SK-N-SH treated with all-trans-retinoic acid at 6 μM for 48 hours (cell line): Measurements from ENCODE around the gene AKT1S1.

Experiments
- ATAC-seq: fragments of 200-7000 bp; cut with Tn5 transposase; 3 replicates; pipeline ENCODE4 v1.9.1; 2020; ENCODE audit warnings: mild to moderate bottlenecking, moderate library complexity
- ARNTL ChIP-seq: fragments of 450-650 bp; formaldehyde crosslinking; IDR thresholded peaks from 2 replicates; pipeline ENCODE4 v1.5.0; 2020; ENCODE audit warnings: low read depth, mild to moderate bottlenecking, moderate library complexity, borderline replicate concordance
- BACH2 ChIP-seq: fragments of 250-450 bp; sonication (Bioruptor Pico); IDR thresholded peaks from 2 replicates; pipeline ENCODE4 v1.9.0; 2021; ENCODE audit warnings: mild to moderate bottlenecking, borderline replicate concordance
- CSDC2 ChIP-seq: fragments of 250-450 bp; sonication (Bioruptor Pico); IDR thresholded peaks from 2 replicates; pipeline ENCODE4 v1.5.0; 2020; ENCODE audit warnings: mild to moderate bottlenecking, moderate library complexity
- ESRRG ChIP-seq: fragments of 250-450 bp; sonication (Bioruptor Pico); IDR thresholded peaks from 2 replicates; pipeline ENCODE4 v1.6.1; 2021; ENCODE audit warnings: mild to moderate bottlenecking
- GLIS3 ChIP-seq: fragments of 250-450 bp; sonication (Bioruptor Pico); IDR thresholded peaks from 2 replicates; pipeline ENCODE4 v1.5.0; 2020; ENCODE audit warnings: mild to moderate bottlenecking, moderate library complexity
- ISL1 ChIP-seq: fragments of 250-450 bp; sonication (Bioruptor Pico); IDR thresholded peaks from 2 replicates; pipeline ENCODE4 v2.1.2; 2022; ENCODE audit warnings: mild to moderate bottlenecking, moderate library complexity
- OSR1 ChIP-seq: fragments of 250-450 bp; sonication (Bioruptor Pico); IDR thresholded peaks from 2 replicates; pipeline ENCODE4 v1.8.0; 2022; ENCODE audit warnings: moderate library complexity, mild to moderate bottlenecking, inconsistent platforms
- PPARA ChIP-seq: fragments of 250-450 bp; sonication (Bioruptor Pico); IDR thresholded peaks from 2 replicates; pipeline ENCODE4 v1.5.0; 2020; ENCODE audit warnings: mild to moderate bottlenecking, borderline replicate concordance
- RARB ChIP-seq: fragments of 250-450 bp; sonication (Bioruptor Pico); IDR thresholded peaks from 2 replicates; pipeline ENCODE4 v1.8.0; 2021; ENCODE audit warnings: mild to moderate bottlenecking, moderate library complexity
- SNAI2 ChIP-seq: fragments of 250-450 bp; sonication (Bioruptor Pico); IDR thresholded peaks from 2 replicates; pipeline ENCODE4 v1.5.0; 2020; ENCODE audit warnings: mild to moderate bottlenecking, moderate library complexity
- TCF4 ChIP-seq: fragments of 250-450 bp; sonication (Bioruptor Pico); IDR thresholded peaks from 2 replicates; pipeline ENCODE4 v1.8.0; 2021; ENCODE audit warnings: mild to moderate bottlenecking, moderate library complexity, borderline replicate concordance
- TOX ChIP-seq: fragments of 250-450 bp; sonication (Bioruptor Pico); IDR thresholded peaks from 2 replicates; pipeline ENCODE4 v1.8.0; 2021; ENCODE audit warnings: mild to moderate bottlenecking, moderate library complexity, borderline replicate concordance
- ZC3H10 ChIP-seq: fragments of 250-450 bp; sonication (Bioruptor Pico); IDR thresholded peaks from 2 replicates; pipeline ENCODE4 v1.5.1; 2021; ENCODE audit warnings: mild to moderate bottlenecking, moderate library complexity
- ZFP3 ChIP-seq: fragments of 250-450 bp; sonication (Bioruptor Pico); IDR thresholded peaks from 2 replicates; pipeline ENCODE4 v1.5.0; 2020; ENCODE audit warnings: mild to moderate bottlenecking, moderate library complexity
- ZFP30 ChIP-seq: fragments of 450-650 bp; formaldehyde crosslinking; IDR thresholded peaks from 2 replicates; pipeline ENCODE4 v1.5.0; 2022; ENCODE audit warnings: mild to moderate bottlenecking, moderate library complexity
- ZNF565 ChIP-seq: fragments of 450-650 bp; formaldehyde crosslinking; conservative IDR thresholded peaks from 2 replicates; pipeline ENCODE4 v1.5.0; 2020; ENCODE audit warnings: low read depth, mild to moderate bottlenecking, moderate library complexity
- ZNF70 ChIP-seq: fragments of 450-650 bp; formaldehyde crosslinking; IDR thresholded peaks from 2 replicates; pipeline ENCODE4 v1.5.0; 2020; ENCODE audit warnings: mild to moderate bottlenecking, moderate library complexity
- ZNF8 ChIP-seq: fragments of 450-650 bp; formaldehyde crosslinking; IDR thresholded peaks from 2 replicates; pipeline ENCODE4 v1.5.0; 2020; ENCODE audit warnings: mild to moderate bottlenecking, moderate library complexity
- TF ChIP-seq, protein P1 (sequence below): fragments of 250-450 bp; sonication (Bioruptor Pico); IDR thresholded peaks from 2 replicates; pipeline ENCODE4 v1.5.1; 2021; ENCODE audit warnings: mild to moderate bottlenecking, moderate library complexity
- TF ChIP-seq, protein P2 (sequence below): fragments of 250-450 bp; sonication (Bioruptor Pico); IDR thresholded peaks from 2 replicates; pipeline ENCODE4 v1.8.0; 2021; ENCODE audit warnings: low read depth, mild to moderate bottlenecking, moderate library complexity, borderline replicate concordance
- TF ChIP-seq, protein P3 (sequence below): fragments of 250-450 bp; sonication (Bioruptor Pico); IDR thresholded peaks from 2 replicates; pipeline ENCODE4 v1.8.0; 2020; ENCODE audit warnings: mild to moderate bottlenecking, moderate library complexity, borderline replicate concordance
- TF ChIP-seq, protein P4 (sequence below): fragments of 250-450 bp; sonication (Bioruptor Pico); IDR thresholded peaks from 2 replicates; pipeline ENCODE4 v1.5.1; 2020; ENCODE audit warnings: low read depth, mild to moderate bottlenecking, moderate library complexity
- TF ChIP-seq, protein P5 (sequence below): fragments of 250-450 bp; sonication (Bioruptor Pico); IDR thresholded peaks from 2 replicates; pipeline ENCODE4 v1.5.0; 2020; ENCODE audit warnings: mild to moderate bottlenecking, moderate library complexity

Gene AKT1S1

DNA sequence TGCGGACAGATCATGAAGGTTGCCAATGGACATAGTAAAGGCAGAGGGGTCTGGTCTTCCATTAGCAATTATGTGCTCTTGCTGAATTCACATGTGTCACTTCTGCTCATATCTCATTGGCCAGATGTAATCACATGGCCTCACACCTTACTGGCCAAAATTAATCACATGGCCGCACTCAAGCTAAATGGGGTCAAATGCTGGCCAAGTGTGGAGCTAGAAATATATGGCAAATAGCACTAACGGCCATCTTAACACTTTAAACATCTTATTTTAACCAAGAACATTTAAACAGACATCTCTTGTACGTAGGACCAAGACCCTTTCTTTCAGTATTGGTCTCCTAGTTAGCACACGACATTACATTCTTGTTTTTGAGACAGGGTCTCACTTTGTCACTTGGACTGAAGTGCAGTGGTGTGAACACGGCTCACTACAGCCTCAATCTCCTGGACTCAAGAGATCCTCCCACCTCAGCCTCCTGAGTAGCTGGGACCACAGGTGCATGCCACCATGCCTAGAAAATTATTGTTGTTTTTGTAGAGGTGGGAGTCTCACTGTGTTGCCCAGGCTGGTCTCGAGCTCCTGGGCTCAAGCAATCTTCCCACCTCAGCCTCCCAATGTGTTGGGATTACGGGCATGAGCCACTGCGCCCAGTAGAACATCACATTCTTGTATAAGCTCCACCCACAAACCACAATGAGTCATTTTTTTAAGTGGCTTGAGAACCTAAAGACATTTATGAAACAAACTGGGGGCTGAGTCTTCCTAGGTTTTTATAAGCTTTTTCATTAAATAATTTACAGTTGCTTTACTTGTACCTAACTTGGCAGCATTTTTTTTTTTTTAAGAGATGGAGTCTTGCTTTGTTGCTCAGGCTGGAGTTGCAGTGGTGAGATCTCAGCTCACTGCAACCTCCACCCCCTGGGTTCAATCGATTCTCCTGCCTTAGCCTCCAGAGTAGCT is 29.1 kb downstream of the AKT1S1 start:
- TF ChIP-seq ZNF70 (CRISPR knock-in tag) = no peak
- TF ChIP-seq PPARA (CRISPR knock-in tag) = no peak
- TF ChIP-seq ZFP3 (CRISPR knock-in tag) = no peak
- TF ChIP-seq BACH2 (CRISPR knock-in tag) = no peak
- TF ChIP-seq RARB (CRISPR knock-in tag) = no peak
- TF ChIP-seq ISL1 (CRISPR knock-in tag) = no peak
- TF ChIP-seq, protein P1, sequence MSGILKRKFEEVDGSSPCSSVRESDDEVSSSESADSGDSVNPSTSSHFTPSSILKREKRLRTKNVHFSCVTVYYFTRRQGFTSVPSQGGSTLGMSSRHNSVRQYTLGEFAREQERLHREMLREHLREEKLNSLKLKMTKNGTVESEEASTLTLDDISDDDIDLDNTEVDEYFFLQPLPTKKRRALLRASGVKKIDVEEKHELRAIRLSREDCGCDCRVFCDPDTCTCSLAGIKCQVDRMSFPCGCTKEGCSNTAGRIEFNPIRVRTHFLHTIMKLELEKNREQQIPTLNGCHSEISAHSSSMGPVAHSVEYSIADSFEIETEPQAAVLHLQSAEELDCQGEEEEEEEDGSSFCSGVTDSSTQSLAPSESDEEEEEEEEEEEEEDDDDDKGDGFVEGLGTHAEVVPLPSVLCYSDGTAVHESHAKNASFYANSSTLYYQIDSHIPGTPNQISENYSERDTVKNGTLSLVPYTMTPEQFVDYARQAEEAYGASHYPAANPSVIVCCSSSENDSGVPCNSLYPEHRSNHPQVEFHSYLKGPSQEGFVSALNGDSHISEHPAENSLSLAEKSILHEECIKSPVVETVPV (CRISPR knock-in tag) = no peak
- TF ChIP-seq ZC3H10 (CRISPR knock-in tag) = no peak
- no peak for TF ChIP-seq ESRRG (CRISPR knock-in tag)
- TF ChIP-seq SNAI2 (CRISPR knock-in tag) = no peak
- TF ChIP-seq, protein P2, sequence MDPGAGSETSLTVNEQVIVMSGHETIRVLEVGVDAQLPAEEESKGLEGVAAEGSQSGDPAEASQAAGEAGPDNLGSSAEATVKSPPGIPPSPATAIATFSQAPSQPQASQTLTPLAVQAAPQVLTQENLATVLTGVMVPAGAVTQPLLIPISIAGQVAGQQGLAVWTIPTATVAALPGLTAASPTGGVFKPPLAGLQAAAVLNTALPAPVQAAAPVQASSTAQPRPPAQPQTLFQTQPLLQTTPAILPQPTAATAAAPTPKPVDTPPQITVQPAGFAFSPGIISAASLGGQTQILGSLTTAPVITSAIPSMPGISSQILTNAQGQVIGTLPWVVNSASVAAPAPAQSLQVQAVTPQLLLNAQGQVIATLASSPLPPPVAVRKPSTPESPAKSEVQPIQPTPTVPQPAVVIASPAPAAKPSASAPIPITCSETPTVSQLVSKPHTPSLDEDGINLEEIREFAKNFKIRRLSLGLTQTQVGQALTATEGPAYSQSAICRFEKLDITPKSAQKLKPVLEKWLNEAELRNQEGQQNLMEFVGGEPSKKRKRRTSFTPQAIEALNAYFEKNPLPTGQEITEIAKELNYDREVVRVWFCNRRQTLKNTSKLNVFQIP = no peak
- no peak for TF ChIP-seq CSDC2
- no peak for TF ChIP-seq TCF4
- TF ChIP-seq, protein P3, sequence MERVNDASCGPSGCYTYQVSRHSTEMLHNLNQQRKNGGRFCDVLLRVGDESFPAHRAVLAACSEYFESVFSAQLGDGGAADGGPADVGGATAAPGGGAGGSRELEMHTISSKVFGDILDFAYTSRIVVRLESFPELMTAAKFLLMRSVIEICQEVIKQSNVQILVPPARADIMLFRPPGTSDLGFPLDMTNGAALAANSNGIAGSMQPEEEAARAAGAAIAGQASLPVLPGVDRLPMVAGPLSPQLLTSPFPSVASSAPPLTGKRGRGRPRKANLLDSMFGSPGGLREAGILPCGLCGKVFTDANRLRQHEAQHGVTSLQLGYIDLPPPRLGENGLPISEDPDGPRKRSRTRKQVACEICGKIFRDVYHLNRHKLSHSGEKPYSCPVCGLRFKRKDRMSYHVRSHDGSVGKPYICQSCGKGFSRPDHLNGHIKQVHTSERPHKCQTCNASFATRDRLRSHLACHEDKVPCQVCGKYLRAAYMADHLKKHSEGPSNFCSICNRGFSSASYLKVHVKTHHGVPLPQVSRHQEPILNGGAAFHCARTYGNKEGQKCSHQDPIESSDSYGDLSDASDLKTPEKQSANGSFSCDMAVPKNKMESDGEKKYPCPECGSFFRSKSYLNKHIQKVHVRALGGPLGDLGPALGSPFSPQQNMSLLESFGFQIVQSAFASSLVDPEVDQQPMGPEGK (CRISPR knock-in tag) = no peak
- no peak for TF ChIP-seq ZNF565
- no peak for TF ChIP-seq ZFP30 (CRISPR knock-in tag)
- ATAC-seq = 0 out of 3 replicates have a peak, but pooled peaks have one; percentile 4

DNA sequence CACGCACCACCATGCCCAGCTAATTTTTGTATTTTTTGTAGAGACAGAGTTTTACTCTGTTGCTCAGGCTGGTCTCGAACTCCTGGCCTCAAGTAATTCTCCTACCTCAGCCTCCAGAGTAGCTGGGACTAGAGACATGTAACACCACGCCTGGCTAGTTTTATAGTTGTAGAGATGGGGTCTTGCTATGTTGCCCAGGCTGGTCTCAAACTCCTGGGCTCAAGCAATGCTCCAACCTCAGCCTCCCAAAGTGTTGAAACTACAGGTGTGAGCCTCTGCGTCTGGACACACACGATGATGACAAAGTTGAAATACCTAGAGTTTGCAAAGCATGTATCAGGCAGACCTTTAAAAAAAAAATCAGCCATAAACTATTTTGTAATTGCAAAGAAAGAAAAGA is 30.7 kb downstream of the AKT1S1 start:
- TF ChIP-seq PPARA (CRISPR knock-in tag) (no peak), ZNF70 (CRISPR knock-in tag) (no peak), ZNF8 (no peak), TOX (CRISPR knock-in tag) (no peak), ISL1 (CRISPR knock-in tag) (no peak), ZNF565 (no peak), ZFP3 (CRISPR knock-in tag) (no peak), GLIS3 (CRISPR knock-in tag) (no peak), CSDC2 (no peak), ZC3H10 (CRISPR knock-in tag) (no peak), BACH2 (CRISPR knock-in tag) (no peak), ARNTL (CRISPR knock-in tag) (no peak), TCF4 (no peak), ZFP30 (CRISPR knock-in tag) (no peak), OSR1 (CRISPR knock-in tag) (no peak), RARB (CRISPR knock-in tag) (no peak), ESRRG (CRISPR knock-in tag) (no peak)
- TF ChIP-seq, protein P4, sequence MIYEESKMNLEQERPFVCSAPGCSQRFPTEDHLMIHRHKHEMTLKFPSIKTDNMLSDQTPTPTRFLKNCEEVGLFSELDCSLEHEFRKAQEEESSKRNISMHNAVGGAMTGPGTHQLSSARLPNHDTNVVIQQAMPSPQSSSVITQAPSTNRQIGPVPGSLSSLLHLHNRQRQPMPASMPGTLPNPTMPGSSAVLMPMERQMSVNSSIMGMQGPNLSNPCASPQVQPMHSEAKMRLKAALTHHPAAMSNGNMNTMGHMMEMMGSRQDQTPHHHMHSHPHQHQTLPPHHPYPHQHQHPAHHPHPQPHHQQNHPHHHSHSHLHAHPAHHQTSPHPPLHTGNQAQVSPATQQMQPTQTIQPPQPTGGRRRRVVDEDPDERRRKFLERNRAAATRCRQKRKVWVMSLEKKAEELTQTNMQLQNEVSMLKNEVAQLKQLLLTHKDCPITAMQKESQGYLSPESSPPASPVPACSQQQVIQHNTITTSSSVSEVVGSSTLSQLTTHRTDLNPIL = no peak
- TF ChIP-seq, protein P5, sequence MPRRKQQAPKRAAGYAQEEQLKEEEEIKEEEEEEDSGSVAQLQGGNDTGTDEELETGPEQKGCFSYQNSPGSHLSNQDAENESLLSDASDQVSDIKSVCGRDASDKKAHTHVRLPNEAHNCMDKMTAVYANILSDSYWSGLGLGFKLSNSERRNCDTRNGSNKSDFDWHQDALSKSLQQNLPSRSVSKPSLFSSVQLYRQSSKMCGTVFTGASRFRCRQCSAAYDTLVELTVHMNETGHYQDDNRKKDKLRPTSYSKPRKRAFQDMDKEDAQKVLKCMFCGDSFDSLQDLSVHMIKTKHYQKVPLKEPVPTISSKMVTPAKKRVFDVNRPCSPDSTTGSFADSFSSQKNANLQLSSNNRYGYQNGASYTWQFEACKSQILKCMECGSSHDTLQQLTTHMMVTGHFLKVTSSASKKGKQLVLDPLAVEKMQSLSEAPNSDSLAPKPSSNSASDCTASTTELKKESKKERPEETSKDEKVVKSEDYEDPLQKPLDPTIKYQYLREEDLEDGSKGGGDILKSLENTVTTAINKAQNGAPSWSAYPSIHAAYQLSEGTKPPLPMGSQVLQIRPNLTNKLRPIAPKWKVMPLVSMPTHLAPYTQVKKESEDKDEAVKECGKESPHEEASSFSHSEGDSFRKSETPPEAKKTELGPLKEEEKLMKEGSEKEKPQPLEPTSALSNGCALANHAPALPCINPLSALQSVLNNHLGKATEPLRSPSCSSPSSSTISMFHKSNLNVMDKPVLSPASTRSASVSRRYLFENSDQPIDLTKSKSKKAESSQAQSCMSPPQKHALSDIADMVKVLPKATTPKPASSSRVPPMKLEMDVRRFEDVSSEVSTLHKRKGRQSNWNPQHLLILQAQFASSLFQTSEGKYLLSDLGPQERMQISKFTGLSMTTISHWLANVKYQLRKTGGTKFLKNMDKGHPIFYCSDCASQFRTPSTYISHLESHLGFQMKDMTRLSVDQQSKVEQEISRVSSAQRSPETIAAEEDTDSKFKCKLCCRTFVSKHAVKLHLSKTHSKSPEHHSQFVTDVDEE = no peak
- TF ChIP-seq, protein P2 = no peak
- no peak for ATAC-seq
